Mesothelial cell of epicardium (in vitro differentiated cells): Measurements from ENCODE around the gene LAP3. TPM values are rescaled to one million over a fixed set of nuclear protein-coding genes. Genes with fewer than 3 reads are reported as not detected.

ENCODE experiments used
- DNase-seq, 2 experiments: peaks; one replicate each; pipeline ENCODE4 v3.0.0; 2021; ENCODE audit warnings: low spot score in 2 of 2; ENCODE audit not compliant: unreplicated experiment in 2 of 2
- H3K27ac Mint-ChIP-seq: 2 replicates; pipeline ENCODE4 v1.8.0; 2021; ENCODE audit warnings: mixed read lengths
- H3K27me3 Mint-ChIP-seq: 2 replicates; pipeline ENCODE4 v1.8.0; 2021; ENCODE audit warnings: low read depth, mixed read lengths
- H3K36me3 Mint-ChIP-seq: 2 replicates; pipeline ENCODE4 v1.8.0; 2021; ENCODE audit warnings: mixed read lengths
- H3K4me1 Mint-ChIP-seq: 2 replicates; pipeline ENCODE4 v1.8.0; 2021; ENCODE audit warnings: mixed read lengths
- H3K4me3 Mint-ChIP-seq: 2 replicates; pipeline ENCODE4 v1.8.0; 2021; ENCODE audit warnings: mild to moderate bottlenecking, moderate library complexity, mixed read lengths
- H3K9me3 Mint-ChIP-seq: 2 replicates; pipeline ENCODE4 v1.8.0; 2021; ENCODE audit warnings: mixed read lengths
- total RNA-seq: library from RNA; stranded (reverse); gene quantifications from 3 replicates; pipeline ENCODE4 v1.2.1, GENCODE V29; 2021
- TF ChIP-seq, protein P1 (sequence below): fragments of 200-600 bp; sonication (generic); IDR thresholded peaks from one replicate; pipeline ENCODE4 v1.5.0; 2021; ENCODE audit warnings: antibody characterized with exemption; ENCODE audit not compliant: unreplicated experiment

Gene LAP3
- total RNA-seq, 1 donor from 2014 or later: 38.5 TPM

DNA sequence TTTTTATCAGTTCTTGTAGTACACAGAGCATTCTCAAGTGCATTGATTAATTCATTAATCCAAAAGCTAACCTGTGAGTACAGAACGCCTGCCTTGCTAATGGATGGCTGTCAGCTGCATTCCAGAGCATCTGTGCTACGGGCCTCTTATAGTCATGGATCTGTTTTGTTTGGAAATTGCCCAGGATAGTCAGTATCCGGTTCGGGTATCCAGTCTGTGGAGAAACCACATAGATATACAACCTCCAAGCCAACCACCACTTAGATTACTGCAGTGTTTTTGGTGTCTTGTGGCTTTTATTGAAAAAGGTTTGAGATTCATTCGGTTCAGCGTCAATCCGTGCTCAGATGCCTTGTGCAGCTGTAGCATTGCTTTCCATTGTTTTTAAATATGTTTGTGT lies 4.0 kb downstream of the LAP3 start:
- Mint-ChIP-seq H3K27me3 (no peaks in the 10 kb centered on the region), H3K27ac (no peak overlapping the region), H3K9me3 (no peaks in the 10 kb centered on the region), H3K36me3 (peaks cover 20% of the 10 kb centered on the region), H3K4me3 (no peak overlapping the region), H3K4me1 (peaks cover 14% of the 10 kb centered on the region)
- DNase-seq: no peak
- TF ChIP-seq, protein P1, sequence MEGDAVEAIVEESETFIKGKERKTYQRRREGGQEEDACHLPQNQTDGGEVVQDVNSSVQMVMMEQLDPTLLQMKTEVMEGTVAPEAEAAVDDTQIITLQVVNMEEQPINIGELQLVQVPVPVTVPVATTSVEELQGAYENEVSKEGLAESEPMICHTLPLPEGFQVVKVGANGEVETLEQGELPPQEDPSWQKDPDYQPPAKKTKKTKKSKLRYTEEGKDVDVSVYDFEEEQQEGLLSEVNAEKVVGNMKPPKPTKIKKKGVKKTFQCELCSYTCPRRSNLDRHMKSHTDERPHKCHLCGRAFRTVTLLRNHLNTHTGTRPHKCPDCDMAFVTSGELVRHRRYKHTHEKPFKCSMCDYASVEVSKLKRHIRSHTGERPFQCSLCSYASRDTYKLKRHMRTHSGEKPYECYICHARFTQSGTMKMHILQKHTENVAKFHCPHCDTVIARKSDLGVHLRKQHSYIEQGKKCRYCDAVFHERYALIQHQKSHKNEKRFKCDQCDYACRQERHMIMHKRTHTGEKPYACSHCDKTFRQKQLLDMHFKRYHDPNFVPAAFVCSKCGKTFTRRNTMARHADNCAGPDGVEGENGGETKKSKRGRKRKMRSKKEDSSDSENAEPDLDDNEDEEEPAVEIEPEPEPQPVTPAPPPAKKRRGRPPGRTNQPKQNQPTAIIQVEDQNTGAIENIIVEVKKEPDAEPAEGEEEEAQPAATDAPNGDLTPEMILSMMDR: no peak

DNA sequence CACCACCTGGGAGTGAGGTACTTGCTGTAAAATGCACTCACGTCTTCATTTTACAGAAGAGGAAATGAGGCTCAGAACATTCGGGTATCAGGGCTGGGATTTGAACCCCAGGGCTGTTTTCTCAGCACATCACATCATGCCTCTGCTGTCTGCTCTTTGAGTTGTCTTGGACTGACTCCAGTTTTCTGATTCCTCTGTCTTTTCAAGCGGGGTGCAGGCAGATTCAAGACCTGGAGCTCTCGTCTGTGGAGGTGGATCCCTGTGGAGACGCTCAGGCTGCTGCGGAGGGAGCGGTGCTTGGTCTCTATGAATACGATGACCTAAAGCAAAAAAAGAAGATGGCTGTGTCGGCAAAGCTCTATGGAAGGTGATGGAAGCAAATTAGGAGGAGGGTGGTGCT lies 6.3 kb downstream of the LAP3 start:
- Mint-ChIP-seq H3K36me3 (peaks cover 30% of the 10 kb centered on the region), H3K4me1 (peaks cover 5% of the 10 kb centered on the region), H3K27ac (no peak overlapping the region), H3K27me3 (no peaks in the 10 kb centered on the region), H3K9me3 (no peaks in the 10 kb centered on the region), H3K4me3 (no peak overlapping the region)
- DNase-seq: no peak
- TF ChIP-seq, protein P1: no peak

DNA sequence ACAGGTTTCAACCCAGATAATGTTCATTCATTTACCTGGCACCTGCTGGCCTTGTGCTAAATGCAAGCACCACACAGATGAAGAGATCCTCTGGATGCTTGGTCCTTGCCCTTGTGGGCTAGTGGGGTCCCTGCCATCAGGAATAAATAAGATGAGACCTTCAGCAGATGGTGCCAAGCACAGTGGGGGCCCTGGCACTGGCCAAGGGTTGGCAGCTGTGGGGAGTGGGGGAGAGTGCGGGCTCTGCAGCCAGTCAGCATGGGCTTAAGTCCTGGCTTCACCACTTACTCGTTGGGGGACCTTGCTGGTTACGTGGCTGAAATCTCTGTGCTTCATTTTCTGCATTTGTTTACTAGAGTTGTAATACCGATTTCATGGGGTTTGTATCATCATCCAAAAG lies 6.9 kb downstream of the LAP3 start:
- no peaks in the 10 kb centered on the region for H3K9me3 Mint-ChIP-seq
- H3K36me3 Mint-ChIP-seq: peaks cover 35% of the 10 kb centered on the region
- TF ChIP-seq, protein P1: no peak
- DNase-seq: no peak
- no peak overlapping the region for H3K27ac Mint-ChIP-seq
- H3K4me1 Mint-ChIP-seq: no peaks in the 10 kb centered on the region
- H3K4me3 Mint-ChIP-seq: no peak overlapping the region
- no peaks in the 10 kb centered on the region for H3K27me3 Mint-ChIP-seq

GRCh38 chr4:17584521-17585213 lies 7.7 kb downstream of the LAP3 start:
- no peaks in the 10 kb centered on the region for H3K9me3 Mint-ChIP-seq

DNA sequence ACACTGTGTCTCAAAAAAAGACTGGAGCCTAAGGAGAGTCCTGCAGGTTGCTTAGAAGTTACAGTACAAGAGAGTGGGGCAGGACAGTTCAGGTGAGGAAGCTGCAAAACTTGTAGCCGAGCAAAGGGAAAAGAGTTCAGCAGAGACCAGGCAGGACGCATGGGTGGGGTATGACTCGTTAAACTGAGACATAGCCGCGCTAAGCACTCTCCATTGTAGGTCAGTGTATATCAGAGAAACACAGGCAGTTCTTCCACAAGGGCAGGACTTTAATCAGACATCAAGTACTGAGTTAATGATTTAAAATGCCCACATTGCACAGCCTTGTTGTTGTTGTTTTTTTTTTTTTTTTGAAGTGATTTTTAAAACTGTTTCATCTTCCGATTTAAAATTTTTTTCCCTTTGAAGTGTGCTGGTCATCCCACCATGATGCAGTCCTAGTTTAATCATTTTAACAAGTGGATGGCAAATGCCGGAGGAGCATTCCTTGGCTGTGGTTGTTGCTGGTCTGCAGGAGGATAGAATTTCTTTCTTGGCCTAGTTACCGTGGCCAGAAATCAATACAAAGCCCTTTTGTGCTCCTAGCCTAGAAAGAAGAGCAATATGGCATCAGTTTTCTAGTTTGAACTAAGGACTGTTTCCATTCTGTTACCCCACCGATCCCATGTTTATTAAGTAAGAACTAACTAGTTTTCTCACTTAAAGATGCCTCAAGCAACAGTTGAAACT lies 10.3 kb downstream of the LAP3 start:
- Mint-ChIP-seq H3K4me3 (no peak overlapping the region), H3K27me3 (no peaks in the 10 kb centered on the region), H3K27ac (no peak overlapping the region), H3K4me1 (no peaks in the 10 kb centered on the region), H3K9me3 (no peaks in the 10 kb centered on the region), H3K36me3 (peaks cover 38% of the 10 kb centered on the region)
- TF ChIP-seq, protein P1: no peak
- no peak for DNase-seq

More at GRCh38 chr4:17584521-17585213, 7.7 kb downstream of the LAP3 start:
- TF ChIP-seq, protein P1: no peak
- no peaks in the 10 kb centered on the region for H3K4me1 Mint-ChIP-seq
- no peak overlapping the region for H3K4me3 Mint-ChIP-seq
- peaks cover 37% of the 10 kb centered on the region for H3K36me3 Mint-ChIP-seq
- no peak overlapping the region for H3K27ac Mint-ChIP-seq
- DNase-seq: no peak
- no peaks in the 10 kb centered on the region for H3K27me3 Mint-ChIP-seq
